ENCODE measurements around the gene OSBPL2.

OSBPL2 gene

DNA sequence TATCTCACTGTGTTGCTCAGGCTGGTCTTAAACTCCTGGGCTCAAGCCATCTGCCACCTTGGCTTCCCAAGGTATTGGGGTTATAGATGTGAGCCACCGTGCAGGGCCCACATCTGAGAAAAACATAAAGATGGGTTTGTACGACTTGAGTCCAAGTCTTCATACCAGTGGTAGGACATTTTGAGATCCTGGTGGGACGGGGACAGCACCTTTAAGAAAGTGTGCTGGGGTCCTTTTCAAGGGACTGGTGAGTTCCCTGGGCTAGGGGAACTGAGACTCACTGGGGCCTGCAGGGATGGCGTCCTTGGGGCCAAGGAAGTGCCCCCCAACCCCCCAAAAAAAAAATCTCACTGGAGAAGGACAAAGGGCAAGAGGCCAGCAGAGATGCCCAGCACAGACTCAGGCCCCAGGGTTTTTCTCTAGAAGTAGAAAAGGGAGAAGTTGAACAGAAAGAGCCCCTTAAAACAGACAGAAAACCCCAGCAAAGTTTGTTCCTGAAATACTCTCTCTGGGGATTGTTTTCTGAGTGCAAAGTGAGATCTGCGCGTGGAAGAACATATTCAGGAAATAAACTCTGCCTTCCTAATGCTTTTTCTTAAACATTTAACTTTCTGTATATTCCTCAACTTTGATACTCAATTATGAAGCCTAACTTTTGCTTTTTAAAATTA is 10.7 kb downstream of the OSBPL2 start:
- no peak for TF ChIP-seq CTCF (IDR thresholded peaks at IDR 0.05; ENCODE audit: insufficient read depth, missing control alignments)
- DNase-seq (ENCODE audit: insufficient read length, low spot score) = no peak
- FAIRE-seq = no peak

GRCh38 chr20:62252342-62252966 is 14.1 kb downstream of the OSBPL2 start:
- FAIRE-seq = no peak
- TF ChIP-seq CTCF (IDR thresholded peaks at IDR 0.05; ENCODE audit: insufficient read depth, missing control alignments) = no peak
- DNase-seq (ENCODE audit: insufficient read length, low spot score) = no peak

DNA sequence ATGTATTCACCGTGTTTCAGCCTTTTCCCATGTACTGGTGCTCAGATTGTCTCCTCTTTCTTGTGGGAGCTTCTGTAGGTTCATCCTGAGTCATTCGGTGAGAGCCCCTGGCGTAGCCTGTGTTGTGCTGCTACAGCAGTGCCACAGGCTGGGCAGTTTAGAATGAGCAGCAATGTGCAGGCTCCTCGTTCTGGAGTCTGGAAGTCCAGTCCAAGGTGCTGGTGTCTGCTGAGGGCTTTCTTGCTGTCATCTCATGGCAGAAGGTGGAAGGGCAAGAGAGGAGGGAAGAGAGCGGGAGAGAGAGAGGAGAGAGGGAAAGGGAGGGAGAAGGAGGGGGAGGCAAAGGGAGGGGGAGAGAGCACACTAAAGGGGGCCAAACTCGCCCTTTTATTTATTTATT is 15.1 kb downstream of the OSBPL2 start:
- FAIRE-seq (no peak), DNase-seq (ENCODE audit: insufficient read length, low spot score) (no peak)
- no peak for TF ChIP-seq CTCF (IDR thresholded peaks at IDR 0.05; ENCODE audit: insufficient read depth, missing control alignments)

GRCh38 chr20:62254021-62254724 is 15.9 kb downstream of the OSBPL2 start:
- TF ChIP-seq CTCF (IDR thresholded peaks at IDR 0.05; ENCODE audit: insufficient read depth, missing control alignments) = no peak
- FAIRE-seq = no peak
- no peak for DNase-seq (ENCODE audit: insufficient read length, low spot score)

- FAIRE-seq = no peak
- no peak for TF ChIP-seq CTCF (IDR thresholded peaks at IDR 0.05; ENCODE audit: insufficient read depth, missing control alignments)
- no peak for DNase-seq (ENCODE audit: insufficient read length, low spot score)
These were observed 17.7 kb downstream of the OSBPL2 start for GRCh38 chr20:62255976-62256375.

DNA sequence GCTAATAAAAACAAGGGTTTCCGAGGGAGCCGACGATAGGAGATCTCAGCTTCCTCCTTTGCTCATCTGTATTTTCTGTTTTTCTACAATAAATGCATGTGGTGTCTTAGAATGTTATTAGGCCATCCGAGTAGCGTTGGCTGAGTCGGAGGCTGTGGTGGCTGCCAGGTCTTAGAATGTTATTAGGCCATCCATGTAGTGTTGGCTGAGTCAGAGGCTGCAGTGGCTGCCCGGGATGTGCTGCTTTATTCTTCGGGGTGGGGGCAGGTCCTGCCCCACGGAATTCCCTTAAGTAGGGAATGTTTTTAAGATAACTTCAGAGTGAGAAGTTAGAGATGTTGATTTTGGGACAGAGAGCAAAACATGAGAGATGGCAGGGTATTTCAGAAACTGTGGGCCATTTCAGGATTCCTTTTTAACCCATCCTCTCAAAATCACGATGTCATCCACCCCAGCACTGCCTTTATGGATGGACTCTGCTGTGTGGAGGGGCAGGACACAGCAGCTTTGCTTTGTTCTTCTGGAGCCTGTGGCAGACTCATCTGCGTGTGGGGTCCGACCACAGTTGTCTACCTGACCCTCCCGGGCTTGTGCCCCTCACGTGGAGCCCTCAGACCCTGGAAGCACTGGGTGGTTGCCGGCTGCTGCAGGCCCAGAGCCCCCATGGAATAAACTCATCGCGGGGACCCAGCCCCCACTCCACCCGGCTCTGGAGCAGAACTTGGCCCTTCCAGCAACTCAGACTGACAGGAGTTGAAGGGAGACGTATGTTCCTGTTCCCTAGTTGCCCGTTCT is 20.4 kb downstream of the OSBPL2 start:
- DNase-seq (ENCODE audit: insufficient read length, low spot score) (no peak), FAIRE-seq (no peak)
- TF ChIP-seq CTCF (IDR thresholded peaks at IDR 0.05; ENCODE audit: insufficient read depth, missing control alignments) = no peak
